Renal cortex interstitium (tissue), 11 donors: ENCODE results near the gene ADGRB3. TPM values are rescaled to one million over a fixed set of nuclear protein-coding genes. Genes with fewer than 3 reads are reported as not detected.
"Not testable (repeated sequence)": the region's sequence is repeated elsewhere in the genome, so short reads cannot be mapped to it uniquely, and the experiment has no call there.

Experiments used
- DNase-seq, 11 donors: peaks; one replicate each; pipeline ENCODE4 v3.0.0-alpha.2; 2013; ENCODE audit warnings: low read depth in 9 of 11, low spot score in 4 of 11; ENCODE audit errors: extremely low read depth in 1 of 11
- polyA plus RNA-seq, 3 donors: library from polyadenylated mRNA; unstranded; fragments of 120-200 nt; gene quantifications; one replicate each; pipeline ENCODE4 v1.2.1, GENCODE V29; 2013; ENCODE audit not compliant: insufficient read length in 3 of 3

Gene ADGRB3
- polyA plus RNA-seq, 3 donors, result 3.3 to 3.6 (median 3.6) TPM

GRCh38 chr6:68975816-68976215 lies 340.7 kb downstream of the ADGRB3 start:
- DNase-seq, result no peak

- DNase-seq, result no peak
These were observed 341.2 kb downstream of the ADGRB3 start for GRCh38 chr6:68976260-68976659.

- DNase-seq, result no peak
These were observed 343.3 kb downstream of the ADGRB3 start for GRCh38 chr6:68978411-68978810.

GRCh38 chr6:68981668-68982067 lies 346.6 kb downstream of the ADGRB3 start:
- DNase-seq, result not testable (repeated sequence)

GRCh38 chr6:68988698-68989097 lies 353.6 kb downstream of the ADGRB3 start:
- DNase-seq, result no peak

GRCh38 chr6:68990317-68990716 lies 355.2 kb downstream of the ADGRB3 start:
- DNase-seq, result no peak

GRCh38 chr6:68993911-68994310 lies 358.8 kb downstream of the ADGRB3 start:
- no peak for DNase-seq

- DNase-seq, result peak in 3 of 11 donors; percentile 6 to 15 (median 12)
These were observed 359.4 kb downstream of the ADGRB3 start for GRCh38 chr6:68994521-68994920.

GRCh38 chr6:69005199-69005598 lies 370.1 kb downstream of the ADGRB3 start:
- DNase-seq, result no peak

GRCh38 chr6:69007781-69008180 lies 372.7 kb downstream of the ADGRB3 start:
- no peak for DNase-seq

GRCh38 chr6:69012211-69012610 lies 377.1 kb downstream of the ADGRB3 start:
- DNase-seq, result no peak

GRCh38 chr6:69012876-69013275 lies 377.8 kb downstream of the ADGRB3 start:
- DNase-seq, result no peak

- no peak for DNase-seq
These were observed 383.8 kb downstream of the ADGRB3 start for GRCh38 chr6:69018906-69019305.

GRCh38 chr6:69019832-69020231 lies 384.8 kb downstream of the ADGRB3 start:
- DNase-seq, result no peak

- DNase-seq, result no peak
These were observed 387.9 kb downstream of the ADGRB3 start for GRCh38 chr6:69022993-69023392.

- no peak for DNase-seq
These were observed 391.2 kb downstream of the ADGRB3 start for GRCh38 chr6:69026243-69026642.

GRCh38 chr6:69026715-69027114 lies 391.6 kb downstream of the ADGRB3 start:
- DNase-seq, result no peak

GRCh38 chr6:69027861-69028260 lies 392.8 kb downstream of the ADGRB3 start:
- no peak for DNase-seq

- DNase-seq, result no peak
These were observed 403.8 kb downstream of the ADGRB3 start for GRCh38 chr6:69038841-69039240.

- DNase-seq, result no peak
These were observed 407.2 kb downstream of the ADGRB3 start for GRCh38 chr6:69042297-69042696.

- no peak for DNase-seq
These were observed 409.5 kb downstream of the ADGRB3 start for GRCh38 chr6:69044534-69044933.

- DNase-seq, result no peak
These were observed 424.3 kb downstream of the ADGRB3 start for GRCh38 chr6:69059413-69059812.
